ENCODE data around the gene TLR7.

Gene TLR7

DNA sequence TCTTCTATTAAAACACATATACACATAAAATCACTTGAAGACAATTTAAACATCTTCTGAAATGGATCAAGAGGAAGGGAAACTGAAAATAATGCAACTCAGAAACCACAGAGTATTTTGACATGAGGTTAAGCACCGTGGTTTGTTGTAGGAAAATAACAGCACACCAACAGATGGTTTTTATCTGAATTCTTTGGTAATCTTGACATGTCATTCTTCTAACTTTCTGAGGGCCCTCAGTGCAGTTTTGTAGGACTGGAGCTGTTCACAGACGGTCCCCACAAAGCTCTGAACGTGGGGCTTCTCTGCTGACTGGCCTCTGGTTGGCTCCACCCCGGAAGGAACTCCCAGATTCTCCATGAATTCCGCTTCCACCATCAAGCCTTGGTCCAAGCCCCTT lies 23.6 kb downstream of the TLR7 start (continued):
- TF ChIP-seq, protein P1, sequence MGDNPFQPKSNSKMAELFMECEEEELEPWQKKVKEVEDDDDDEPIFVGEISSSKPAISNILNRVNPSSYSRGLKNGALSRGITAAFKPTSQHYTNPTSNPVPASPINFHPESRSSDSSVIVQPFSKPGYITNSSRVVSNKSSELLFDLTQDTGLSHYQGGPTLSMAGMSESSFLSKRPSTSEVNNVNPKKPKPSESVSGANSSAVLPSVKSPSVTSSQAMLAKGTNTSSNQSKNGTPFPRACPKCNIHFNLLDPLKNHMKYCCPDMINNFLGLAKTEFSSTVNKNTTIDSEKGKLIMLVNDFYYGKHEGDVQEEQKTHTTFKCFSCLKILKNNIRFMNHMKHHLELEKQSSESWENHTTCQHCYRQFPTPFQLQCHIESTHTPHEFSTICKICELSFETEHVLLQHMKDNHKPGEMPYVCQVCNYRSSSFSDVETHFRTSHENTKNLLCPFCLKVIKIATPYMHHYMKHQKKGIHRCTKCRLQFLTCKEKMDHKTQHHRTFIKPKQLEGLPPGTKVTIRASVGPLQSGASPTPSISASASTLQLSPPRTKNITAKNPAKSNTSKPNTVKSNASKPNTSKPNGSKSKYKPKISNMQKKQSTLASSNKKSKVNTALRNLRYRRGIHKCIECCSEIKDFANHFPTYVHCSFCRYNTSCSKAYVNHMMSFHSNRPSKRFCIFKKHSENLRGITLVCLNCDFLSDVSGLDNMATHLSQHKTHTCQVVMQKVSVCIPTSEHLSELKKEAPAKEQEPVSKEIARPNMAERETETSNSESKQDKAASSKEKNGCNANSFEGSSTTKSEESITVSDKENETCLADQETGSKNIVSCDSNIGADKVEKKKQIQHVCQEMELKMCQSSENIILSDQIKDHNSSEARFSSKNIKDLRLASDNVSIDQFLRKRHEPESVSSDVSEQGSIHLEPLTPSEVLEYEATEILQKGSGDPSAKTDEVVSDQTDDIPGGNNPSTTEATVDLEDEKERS (tag by site-specific recombination; IDR thresholded peaks at IDR 0.05), result no peak
- TF ChIP-seq ZNF76 (tag by site-specific recombination; IDR thresholded peaks at IDR 0.05; ENCODE audit: borderline replicate concordance, low read depth) (no peak), ZNF529 (tag by site-specific recombination; IDR thresholded peaks at IDR 0.05; ENCODE audit: insufficient replicate concordance) (no peak), ZFHX2 (tag by site-specific recombination; conservative IDR thresholded peaks at IDR 0.05) (no peak), ZNF311 (tag by site-specific recombination; IDR thresholded peaks at IDR 0.05; ENCODE audit: borderline replicate concordance) (no peak)
- TF ChIP-seq, protein P2, sequence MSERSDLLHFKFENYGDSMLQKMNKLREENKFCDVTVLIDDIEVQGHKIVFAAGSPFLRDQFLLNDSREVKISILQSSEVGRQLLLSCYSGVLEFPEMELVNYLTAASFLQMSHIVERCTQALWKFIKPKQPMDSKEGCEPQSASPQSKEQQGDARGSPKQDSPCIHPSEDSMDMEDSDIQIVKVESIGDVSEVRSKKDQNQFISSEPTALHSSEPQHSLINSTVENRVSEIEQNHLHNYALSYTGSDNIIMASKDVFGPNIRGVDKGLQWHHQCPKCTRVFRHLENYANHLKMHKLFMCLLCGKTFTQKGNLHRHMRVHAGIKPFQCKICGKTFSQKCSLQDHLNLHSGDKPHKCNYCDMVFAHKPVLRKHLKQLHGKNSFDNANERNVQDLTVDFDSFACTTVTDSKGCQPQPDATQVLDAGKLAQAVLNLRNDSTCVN (tag by site-specific recombination; optimal IDR thresholded peaks at IDR 0.05), result no peak
- TF ChIP-seq, protein P3, sequence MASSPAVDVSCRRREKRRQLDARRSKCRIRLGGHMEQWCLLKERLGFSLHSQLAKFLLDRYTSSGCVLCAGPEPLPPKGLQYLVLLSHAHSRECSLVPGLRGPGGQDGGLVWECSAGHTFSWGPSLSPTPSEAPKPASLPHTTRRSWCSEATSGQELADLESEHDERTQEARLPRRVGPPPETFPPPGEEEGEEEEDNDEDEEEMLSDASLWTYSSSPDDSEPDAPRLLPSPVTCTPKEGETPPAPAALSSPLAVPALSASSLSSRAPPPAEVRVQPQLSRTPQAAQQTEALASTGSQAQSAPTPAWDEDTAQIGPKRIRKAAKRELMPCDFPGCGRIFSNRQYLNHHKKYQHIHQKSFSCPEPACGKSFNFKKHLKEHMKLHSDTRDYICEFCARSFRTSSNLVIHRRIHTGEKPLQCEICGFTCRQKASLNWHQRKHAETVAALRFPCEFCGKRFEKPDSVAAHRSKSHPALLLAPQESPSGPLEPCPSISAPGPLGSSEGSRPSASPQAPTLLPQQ (tag by site-specific recombination; IDR thresholded peaks at IDR 0.05), result no peak

DNA sequence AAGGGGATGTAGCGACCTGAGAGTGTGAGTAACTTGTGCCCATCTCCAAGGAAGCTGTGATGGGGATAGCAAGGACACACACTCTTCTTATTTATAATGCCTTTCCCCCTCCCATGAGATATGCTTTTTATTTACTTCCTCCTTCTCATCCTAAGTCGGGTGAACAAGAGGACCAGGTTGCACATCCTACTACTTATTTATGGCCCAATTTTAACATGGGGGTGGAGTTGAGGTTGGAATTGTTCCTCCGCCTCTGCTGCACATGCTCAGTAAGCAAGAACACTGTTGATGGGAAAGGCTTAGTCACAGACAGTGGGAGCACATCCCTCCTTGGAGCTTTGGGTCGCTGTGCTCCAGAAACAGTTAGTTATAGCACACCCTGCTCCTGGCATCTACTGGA lies 24.3 kb downstream of the TLR7 start:
- no peak overlapping the region for H3K27ac ChIP-seq (ENCODE audit: extremely low read depth, low read depth, low read length)
- CTCF ChIA-PET, result interaction anchor here (0.6 to 1.4 kb wide), 2 partner anchors 10 to 199 kb away, joined by 3 to 5 read pairs; no protein-coding TSS in a partner anchor

DNA sequence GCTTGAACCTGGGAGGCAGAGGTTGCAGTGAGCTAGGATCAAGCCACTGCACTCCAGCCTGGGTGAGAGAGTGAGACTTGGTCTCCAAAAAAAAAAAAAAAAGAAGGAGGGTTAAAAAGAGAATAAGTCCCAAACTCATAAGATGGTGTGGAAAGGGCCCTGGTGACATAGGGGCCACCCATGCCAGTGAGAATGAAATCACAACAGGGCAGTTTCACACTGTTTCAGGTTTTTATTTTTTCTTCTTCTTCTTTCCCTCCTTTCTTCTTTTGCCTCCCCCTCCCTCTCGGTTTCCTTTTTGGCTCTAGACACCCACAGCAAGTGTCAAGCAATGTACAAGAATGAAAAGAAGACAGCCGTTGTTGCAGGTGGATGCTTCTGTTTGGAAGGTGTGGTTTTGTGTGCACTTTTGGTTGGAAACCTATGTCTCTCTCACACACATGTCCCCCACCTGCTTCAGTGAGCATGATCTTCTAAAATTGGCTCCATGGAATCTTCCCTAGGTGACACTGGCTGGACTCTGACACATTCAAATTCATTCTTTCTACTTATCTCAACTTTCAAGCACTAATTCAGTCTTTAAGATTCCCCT lies 25.1 kb downstream of the TLR7 start:
- POLR2A ChIA-PET, result no interaction called here

More for the DNA sequence above, 24.3 kb downstream of the TLR7 start:
- TF ChIP-seq ZNF610 (tag by site-specific recombination; IDR thresholded peaks at IDR 0.05; ENCODE audit: borderline replicate concordance), result no peak
- H3K4me3 ChIP-seq (ENCODE audit: low read depth, low read length), result no peak overlapping the region
- POLR2A ChIA-PET, result no interaction called here
- no peaks in the 10 kb centered on the region for H3K36me3 ChIP-seq (ENCODE audit: control insufficient read depth in 2 of 2, insufficient read depth in 1 of 2, low read length in 2 of 2)
- H3K9me3 ChIP-seq (ENCODE audit: control insufficient read depth, insufficient read depth, low read depth, low read length), result no peaks in the 10 kb centered on the region
- H3K4me1 ChIP-seq (ENCODE audit: control insufficient read depth, insufficient read depth, low read length), result no peaks in the 10 kb centered on the region

More for the DNA sequence above, 25.1 kb downstream of the TLR7 start:
- Histone ChIP-seq H3K36me3 (ENCODE audit: control insufficient read depth in 2 of 2, insufficient read depth in 1 of 2, low read length in 2 of 2) (no peaks in the 10 kb centered on the region), H3K4me3 (ENCODE audit: low read depth, low read length) (no peak overlapping the region), H3K9me3 (ENCODE audit: control insufficient read depth, insufficient read depth, low read depth, low read length) (no peaks in the 10 kb centered on the region), H3K4me1 (ENCODE audit: control insufficient read depth, insufficient read depth, low read length) (no peaks in the 10 kb centered on the region), H3K27ac (ENCODE audit: extremely low read depth, low read depth, low read length) (no peak overlapping the region)
- no peak for TF ChIP-seq ZBTB17 (tag by site-specific recombination; IDR thresholded peaks at IDR 0.05)
- no peak for TF ChIP-seq ZNF248 (tag by site-specific recombination; IDR thresholded peaks at IDR 0.05)
- TF ChIP-seq, protein P4, sequence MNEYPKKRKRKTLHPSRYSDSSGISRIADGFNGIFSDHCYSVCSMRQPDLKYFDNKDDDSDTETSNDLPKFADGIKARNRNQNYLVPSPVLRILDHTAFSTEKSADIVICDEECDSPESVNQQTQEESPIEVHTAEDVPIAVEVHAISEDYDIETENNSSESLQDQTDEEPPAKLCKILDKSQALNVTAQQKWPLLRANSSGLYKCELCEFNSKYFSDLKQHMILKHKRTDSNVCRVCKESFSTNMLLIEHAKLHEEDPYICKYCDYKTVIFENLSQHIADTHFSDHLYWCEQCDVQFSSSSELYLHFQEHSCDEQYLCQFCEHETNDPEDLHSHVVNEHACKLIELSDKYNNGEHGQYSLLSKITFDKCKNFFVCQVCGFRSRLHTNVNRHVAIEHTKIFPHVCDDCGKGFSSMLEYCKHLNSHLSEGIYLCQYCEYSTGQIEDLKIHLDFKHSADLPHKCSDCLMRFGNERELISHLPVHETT (tag by site-specific recombination; IDR thresholded peaks at IDR 0.05), result no peak
- no peak for TF ChIP-seq YY1 (tag by site-specific recombination; IDR thresholded peaks at IDR 0.05)
- no peak for TF ChIP-seq ZNF157 (tag by site-specific recombination; IDR thresholded peaks at IDR 0.05)
- TF ChIP-seq ZEB2 (tag by site-specific recombination; IDR thresholded peaks at IDR 0.05), result no peak
- TF ChIP-seq ZNF521 (tag by site-specific recombination; IDR thresholded peaks at IDR 0.05), result no peak
- TF ChIP-seq ZNF585B (tag by site-specific recombination; IDR thresholded peaks at IDR 0.05), result no peak
- TF ChIP-seq, protein P2 (tag by site-specific recombination; optimal IDR thresholded peaks at IDR 0.05), result no peak
- no peak for TF ChIP-seq ZNF426 (tag by site-specific recombination; IDR thresholded peaks at IDR 0.05)
- TF ChIP-seq ZNF211 (tag by site-specific recombination; IDR thresholded peaks at IDR 0.05; ENCODE audit: low read depth), result no peak
- no peak for TF ChIP-seq ZNF311 (tag by site-specific recombination; IDR thresholded peaks at IDR 0.05; ENCODE audit: borderline replicate concordance)
- TF ChIP-seq KLF16 (tag by site-specific recombination; IDR thresholded peaks at IDR 0.05), result no peak
- TF ChIP-seq, protein P5, sequence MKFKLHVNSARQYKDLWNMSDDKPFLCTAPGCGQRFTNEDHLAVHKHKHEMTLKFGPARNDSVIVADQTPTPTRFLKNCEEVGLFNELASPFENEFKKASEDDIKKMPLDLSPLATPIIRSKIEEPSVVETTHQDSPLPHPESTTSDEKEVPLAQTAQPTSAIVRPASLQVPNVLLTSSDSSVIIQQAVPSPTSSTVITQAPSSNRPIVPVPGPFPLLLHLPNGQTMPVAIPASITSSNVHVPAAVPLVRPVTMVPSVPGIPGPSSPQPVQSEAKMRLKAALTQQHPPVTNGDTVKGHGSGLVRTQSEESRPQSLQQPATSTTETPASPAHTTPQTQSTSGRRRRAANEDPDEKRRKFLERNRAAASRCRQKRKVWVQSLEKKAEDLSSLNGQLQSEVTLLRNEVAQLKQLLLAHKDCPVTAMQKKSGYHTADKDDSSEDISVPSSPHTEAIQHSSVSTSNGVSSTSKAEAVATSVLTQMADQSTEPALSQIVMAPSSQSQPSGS (tag by site-specific recombination; IDR thresholded peaks at IDR 0.05; ENCODE audit: low read depth), result no peak
- no peak for TF ChIP-seq ZNF394 (tag by site-specific recombination; IDR thresholded peaks at IDR 0.05; ENCODE audit: borderline replicate concordance)
- CTCF ChIA-PET, result interaction anchor here (0.6 to 3.2 kb wide), 3 partner anchors 77 to 198 kb away, joined by 3 to 17 read pairs (median 3); no protein-coding TSS in a partner anchor

Data from HEK293 (cell line).